Neural cell (in vitro differentiated cells): ENCODE measurements around the gene MACROH2A1. TPM values are rescaled to one million over a fixed set of nuclear protein-coding genes. Genes with fewer than 3 reads are reported as not detected.

Source experiments
- H2AFZ ChIP-seq: fragments of 200-600, 300-800 bp; sonication (generic), shearing (Covaris generic); 2 replicates; pipeline ENCODE4 v1.6.0; 2014; ENCODE audit warnings: low read depth, mild to moderate bottlenecking, antibody characterized with exemption, low read length, moderate library complexity
- H3F3A ChIP-seq: fragments of 200-600 bp; shearing (Covaris generic); 2 replicates; pipeline ENCODE4 v1.6.1; 2016; ENCODE audit warnings: mild to moderate bottlenecking, moderate library complexity, mixed read lengths, antibody characterized with exemption, low read length; ENCODE audit not compliant: insufficient read depth, poor library complexity, severe bottlenecking
- H3K27ac ChIP-seq: fragments of 200-600, 300-800 bp; sonication (generic), shearing (Covaris generic); 2 replicates; pipeline ENCODE4 v1.5.1; 2014; ENCODE audit warnings: mild to moderate bottlenecking, low read length, moderate library complexity
- H3K27me3 ChIP-seq: fragments of 300-800, 200-600 bp; sonication (generic), shearing (Covaris generic); 2 replicates; pipeline ENCODE4 v1.6.0; 2014; ENCODE audit warnings: mild to moderate bottlenecking, low read depth, low read length, moderate library complexity; ENCODE audit not compliant: insufficient read depth
- H3K36me3 ChIP-seq: fragments of 300-800, 200-600 bp; sonication (generic), shearing (Covaris generic); 2 replicates; pipeline ENCODE4 v1.5.1; 2014; ENCODE audit warnings: mild to moderate bottlenecking, antibody characterized with exemption, low read length, moderate library complexity; ENCODE audit not compliant: insufficient read depth
- H3K4me2 ChIP-seq: fragments of 300-800, 200-600 bp; sonication (generic), shearing (Covaris generic); 2 replicates; pipeline ENCODE4 v1.6.0; 2014; ENCODE audit warnings: mild to moderate bottlenecking, low read length
- H3K4me3 ChIP-seq: fragments of 300-800, 200-600 bp; sonication (generic), shearing (Covaris generic); 2 replicates; pipeline ENCODE4 v1.5.1; 2014; ENCODE audit warnings: mild to moderate bottlenecking, low read length, moderate library complexity
- H3K79me2 ChIP-seq: fragments of 200-600 bp; shearing (Covaris generic); replicated peaks from 2 replicates; pipeline ENCODE4 v1.6.0; 2014; ENCODE audit warnings: mild to moderate bottlenecking, low read length, moderate library complexity; ENCODE audit not compliant: insufficient read depth
- H3K9ac ChIP-seq: fragments of 300-800, 200-600 bp; sonication (generic), shearing (Covaris generic); 2 replicates; pipeline ENCODE4 v1.6.1; 2016; ENCODE audit warnings: mild to moderate bottlenecking, low read length, mixed read lengths
- H3K9me2 ChIP-seq: fragments of 200-600 bp; shearing (Covaris generic); 2 replicates; pipeline ENCODE4 v1.6.1; 2016; ENCODE audit warnings: mild to moderate bottlenecking, low read length, mixed read lengths; ENCODE audit not compliant: insufficient read depth
- H3K9me3 ChIP-seq: fragments of 200-600, 300-800 bp; sonication (generic), shearing (Covaris generic); 2 replicates; pipeline ENCODE4 v1.6.1; 2016; ENCODE audit warnings: mild to moderate bottlenecking, mixed run types, low read length, moderate library complexity, mixed read lengths
- H4K20me1 ChIP-seq: fragments of 200-600 bp; shearing (Covaris generic); 2 replicates; pipeline ENCODE4 v1.6.1; 2016; ENCODE audit warnings: mild to moderate bottlenecking, mixed run types; ENCODE audit not compliant: insufficient read depth
- CTCF ChIP-seq: fragments of 450-650 bp; IDR thresholded peaks from 2 replicates; pipeline ENCODE4 v1.5.1; 2014; ENCODE audit warnings: antibody characterized with exemption, mild to moderate bottlenecking, moderate library complexity; ENCODE audit not compliant: poor library complexity, severe bottlenecking
- EP300 ChIP-seq: fragments of 450-650 bp; conservative IDR thresholded peaks from 2 replicates; pipeline ENCODE4 v1.6.1; 2014; ENCODE audit warnings: antibody characterized with exemption, mild to moderate bottlenecking, moderate library complexity; ENCODE audit not compliant: poor library complexity, severe bottlenecking
- EZH2 ChIP-seq: fragments of 200-600, 300-800 bp; shearing (Covaris generic), sonication (generic); IDR thresholded peaks from 2 replicates; pipeline ENCODE4 v1.6.1; 2014; ENCODE audit warnings: antibody characterized with exemption, low read length, borderline replicate concordance, mild to moderate bottlenecking; ENCODE audit not compliant: insufficient read depth, poor library complexity, severe bottlenecking
- MXI1 ChIP-seq: fragments of 450-650 bp; conservative IDR thresholded peaks from 2 replicates; pipeline ENCODE4 v1.6.1; 2014; ENCODE audit warnings: antibody characterized with exemption, mild to moderate bottlenecking; ENCODE audit not compliant: poor library complexity, severe bottlenecking
- POLR2AphosphoS5 ChIP-seq: IDR thresholded peaks from 2 replicates; pipeline ENCODE4 v1.6.1; 2012
- RAD21 ChIP-seq: fragments of 450-650 bp; conservative IDR thresholded peaks from 2 replicates; pipeline ENCODE4 v1.6.1; 2014; ENCODE audit warnings: antibody characterized with exemption, mild to moderate bottlenecking, moderate library complexity
- REST ChIP-seq: IDR thresholded peaks from 2 replicates; pipeline ENCODE4 v1.6.1; 2012; ENCODE audit warnings: borderline replicate concordance
- SMC3 ChIP-seq: fragments of 450-650 bp; conservative IDR thresholded peaks from 2 replicates; pipeline ENCODE4 v1.6.1; 2014; ENCODE audit warnings: antibody characterized with exemption, mild to moderate bottlenecking, moderate library complexity; ENCODE audit not compliant: poor library complexity
- TAF1 ChIP-seq: IDR thresholded peaks from 2 replicates; pipeline ENCODE4 v1.6.1; 2012; ENCODE audit warnings: low read depth
- polyA plus RNA-seq: library from polyadenylated mRNA; depleted of rRNA; stranded (reverse); fragments of >200 nt; gene quantifications from 2 replicates; pipeline ENCODE4 v1.2.3, GENCODE V29; 2014

Gene MACROH2A1
- polyA plus RNA-seq, 1 donor from 2014 or later, result 351 TPM

- H3K4me2 ChIP-seq, result no peak overlapping the region
- H4K20me1 ChIP-seq, result no peaks in the 10 kb centered on the region
- no peaks in the 10 kb centered on the region for H3K79me2 ChIP-seq
- no peaks in the 10 kb centered on the region for H3K27me3 ChIP-seq
- no peak overlapping the region for H3K9ac ChIP-seq
- H3K9me3 ChIP-seq, result no peaks in the 10 kb centered on the region
- H3K4me3 ChIP-seq, result no peak overlapping the region
- H3K9me2 ChIP-seq, result no peaks in the 10 kb centered on the region
- no peak overlapping the region for H3K27ac ChIP-seq
- no peak overlapping the region for H2AFZ ChIP-seq
- H3F3A ChIP-seq, result no peaks in the 10 kb centered on the region
- H3K36me3 ChIP-seq, result no peaks in the 10 kb centered on the region
- TF ChIP-seq SMC3, result no peak
- no peak for TF ChIP-seq EP300
- TF ChIP-seq POLR2AphosphoS5, result no peak
- no peak for TF ChIP-seq TAF1
- TF ChIP-seq CTCF, result no peak
- TF ChIP-seq EZH2, result no peak
- TF ChIP-seq RAD21, result no peak
- TF ChIP-seq REST, result no peak
- no peak for TF ChIP-seq MXI1
These were observed 76.8 kb downstream of the MACROH2A1 start for GRCh38 chr5:135322271-135322670.

- Histone ChIP-seq H4K20me1 (no peaks in the 10 kb centered on the region), H3K4me2 (no peak overlapping the region), H3K9me2 (no peaks in the 10 kb centered on the region), H3K79me2 (no peaks in the 10 kb centered on the region), H2AFZ (no peak overlapping the region), H3K27ac (no peak overlapping the region), H3K9ac (no peak overlapping the region), H3K4me3 (no peak overlapping the region), H3K36me3 (no peaks in the 10 kb centered on the region), H3K9me3 (no peaks in the 10 kb centered on the region), H3K27me3 (no peaks in the 10 kb centered on the region), H3F3A (no peaks in the 10 kb centered on the region)
- TF ChIP-seq REST (no peak), EZH2 (no peak), CTCF (no peak), EP300 (no peak), TAF1 (no peak), MXI1 (no peak), RAD21 (no peak), SMC3 (no peak), POLR2AphosphoS5 (no peak)
These were observed 78.1 kb downstream of the MACROH2A1 start for GRCh38 chr5:135320718-135321484.
